Epithelial cell of esophagus (primary cell): Measurements from ENCODE around the gene CILP2.

Source experiments
- DNase-seq: peaks from one replicate; pipeline ENCODE4 v3.0.0; 2010; ENCODE audit warnings: low read depth
- H3K4me3 ChIP-seq: 2 replicates; pipeline ENCODE4 v1.5.1; 2011; ENCODE audit warnings: mild to moderate bottlenecking, low read length, control low read depth
- TF ChIP-seq, protein P1 (sequence below): IDR thresholded peaks from 2 replicates; pipeline ENCODE4 v1.5.1; 2011; ENCODE audit warnings: low read depth, mild to moderate bottlenecking, low read length, control low read depth, inconsistent platforms; ENCODE audit not compliant: insufficient read depth; ENCODE audit errors: missing control alignments

The CILP2 gene

DNA sequence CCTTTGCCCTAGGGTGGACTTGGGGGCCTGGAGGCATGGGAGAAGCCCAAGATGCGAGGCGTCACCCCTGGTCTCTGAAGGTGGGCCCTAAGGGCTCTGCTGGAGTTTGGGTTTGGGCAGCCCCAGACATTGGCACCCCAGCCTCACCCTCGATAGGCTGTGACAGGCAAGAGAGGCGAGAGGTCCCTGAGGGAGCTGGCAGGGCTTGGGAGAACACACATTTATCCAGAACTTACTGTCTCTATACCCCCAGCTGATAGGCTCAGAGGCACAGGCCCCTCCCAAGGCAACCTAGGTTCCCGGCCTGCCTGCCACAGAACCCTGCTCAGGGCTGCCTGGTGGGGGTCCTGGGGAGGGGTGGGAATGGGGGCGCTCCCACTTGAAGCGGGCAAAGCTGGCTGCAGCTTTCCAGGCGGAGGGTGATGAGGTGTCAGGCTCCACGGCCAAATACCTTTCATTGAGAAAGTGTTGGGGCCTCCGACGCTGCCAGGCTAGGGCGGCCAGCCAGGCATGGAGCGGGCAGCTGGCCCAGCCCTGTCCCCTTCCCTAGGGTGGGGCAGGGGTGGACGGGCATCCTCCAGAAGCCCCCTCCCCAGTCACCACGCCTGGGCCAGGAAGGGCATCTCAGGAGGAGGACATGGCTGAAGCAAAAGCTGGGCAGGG lies 9.7 kb downstream of the CILP2 start:
- TF ChIP-seq, protein P1, sequence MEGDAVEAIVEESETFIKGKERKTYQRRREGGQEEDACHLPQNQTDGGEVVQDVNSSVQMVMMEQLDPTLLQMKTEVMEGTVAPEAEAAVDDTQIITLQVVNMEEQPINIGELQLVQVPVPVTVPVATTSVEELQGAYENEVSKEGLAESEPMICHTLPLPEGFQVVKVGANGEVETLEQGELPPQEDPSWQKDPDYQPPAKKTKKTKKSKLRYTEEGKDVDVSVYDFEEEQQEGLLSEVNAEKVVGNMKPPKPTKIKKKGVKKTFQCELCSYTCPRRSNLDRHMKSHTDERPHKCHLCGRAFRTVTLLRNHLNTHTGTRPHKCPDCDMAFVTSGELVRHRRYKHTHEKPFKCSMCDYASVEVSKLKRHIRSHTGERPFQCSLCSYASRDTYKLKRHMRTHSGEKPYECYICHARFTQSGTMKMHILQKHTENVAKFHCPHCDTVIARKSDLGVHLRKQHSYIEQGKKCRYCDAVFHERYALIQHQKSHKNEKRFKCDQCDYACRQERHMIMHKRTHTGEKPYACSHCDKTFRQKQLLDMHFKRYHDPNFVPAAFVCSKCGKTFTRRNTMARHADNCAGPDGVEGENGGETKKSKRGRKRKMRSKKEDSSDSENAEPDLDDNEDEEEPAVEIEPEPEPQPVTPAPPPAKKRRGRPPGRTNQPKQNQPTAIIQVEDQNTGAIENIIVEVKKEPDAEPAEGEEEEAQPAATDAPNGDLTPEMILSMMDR: no peak
- no peak overlapping the region for H3K4me3 ChIP-seq
- DNase-seq: no peak

DNA sequence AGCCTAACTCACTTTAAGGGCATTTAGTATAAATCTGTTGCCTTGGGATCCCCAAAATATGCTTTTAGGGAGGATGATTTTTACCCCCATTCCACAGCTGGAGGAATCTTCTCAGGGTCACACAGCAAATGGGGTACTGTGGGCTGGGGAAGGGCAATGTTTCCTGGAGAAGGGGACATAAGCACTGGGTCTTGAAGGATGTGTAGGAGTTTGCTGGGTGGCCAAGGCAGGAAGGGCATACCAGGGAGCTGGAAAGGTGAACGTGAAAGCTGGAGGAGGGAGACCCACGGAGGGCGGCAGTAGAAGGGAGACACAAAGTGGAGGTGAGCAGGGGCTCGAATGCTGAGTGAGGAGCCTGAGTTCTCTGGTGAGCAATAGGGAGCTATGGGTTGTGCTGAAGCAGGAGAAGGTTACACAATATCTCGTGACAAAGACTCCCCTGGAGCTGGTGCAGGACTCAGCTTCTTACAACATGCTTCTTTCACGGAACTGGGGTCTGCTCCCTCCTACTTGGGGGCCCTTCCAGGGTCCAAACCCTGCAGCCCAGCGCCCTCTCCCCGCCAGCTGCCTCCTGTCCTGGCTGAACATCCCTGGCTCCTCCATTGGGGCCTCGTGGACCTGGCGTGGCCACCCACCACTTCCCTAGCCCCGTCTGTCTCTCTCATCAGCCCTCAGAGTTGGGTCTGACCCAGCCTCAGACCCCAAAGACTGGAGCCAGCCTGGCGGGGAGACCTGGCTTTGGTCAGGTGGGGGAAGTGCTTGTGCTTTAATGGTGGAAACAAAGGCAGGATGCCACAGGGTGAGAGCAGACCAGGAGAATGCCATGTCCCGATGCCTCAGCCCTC lies 11.1 kb downstream of the CILP2 start:
- peak; percentile 27 for DNase-seq
- no peak overlapping the region for H3K4me3 ChIP-seq
- TF ChIP-seq, protein P1: no peak

DNA sequence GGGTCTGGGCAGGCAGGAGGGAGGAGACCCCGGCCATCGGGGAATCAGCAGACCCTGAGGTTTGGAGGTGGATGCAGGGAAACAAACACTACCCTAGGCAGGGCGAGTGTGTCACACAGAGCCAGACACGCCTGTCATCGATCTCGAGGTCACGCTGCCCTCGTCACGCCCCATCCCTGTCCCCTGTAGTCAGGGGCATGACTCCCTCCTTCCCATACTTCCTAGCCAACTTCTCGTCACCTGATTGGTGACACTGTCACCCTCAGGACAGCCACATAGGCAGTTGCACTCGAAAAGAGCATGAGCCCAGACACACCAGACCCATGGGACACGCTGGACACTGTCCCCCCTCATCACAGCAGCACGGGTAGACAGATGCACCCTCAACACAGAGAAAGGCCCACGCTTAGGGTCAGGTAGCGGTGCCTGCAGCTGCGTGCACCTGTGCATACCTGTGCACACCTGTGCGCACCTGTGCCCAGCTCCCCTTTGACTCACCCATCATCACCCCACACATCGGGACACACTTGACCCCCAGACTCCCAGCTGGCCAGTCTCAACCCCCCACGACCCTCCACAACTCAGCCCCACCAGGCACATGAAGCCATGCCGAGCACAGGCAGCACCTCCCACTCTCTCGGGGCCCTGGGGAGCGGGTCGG lies 11.9 kb downstream of the CILP2 start:
- no peak overlapping the region for H3K4me3 ChIP-seq
- no peak for DNase-seq
- TF ChIP-seq, protein P1: no peak

DNA sequence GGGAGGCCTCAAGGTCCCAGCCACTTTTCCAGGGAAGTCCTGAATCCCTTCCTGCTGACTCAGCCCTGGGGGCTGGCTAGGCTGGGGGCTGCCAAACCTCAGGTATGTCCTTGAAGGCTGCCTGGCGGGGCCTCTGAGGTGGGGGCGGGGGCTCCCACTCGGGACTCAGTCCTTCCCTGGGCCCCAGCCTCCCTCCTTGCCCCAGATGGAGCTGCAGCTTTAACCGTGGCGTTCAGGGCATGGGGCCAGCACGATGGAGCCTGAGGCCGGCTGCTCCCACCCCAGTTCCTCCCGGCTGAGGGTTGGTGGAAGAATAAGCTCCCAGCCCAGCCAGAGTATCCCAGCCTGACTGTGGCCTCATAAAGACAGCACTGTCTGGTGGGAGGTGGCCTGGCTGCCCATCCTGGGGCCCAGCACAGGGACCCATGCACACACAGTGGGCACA lies 12.4 kb downstream of the CILP2 start:
- TF ChIP-seq, protein P1: no peak
- no peak overlapping the region for H3K4me3 ChIP-seq
- no peak for DNase-seq

DNA sequence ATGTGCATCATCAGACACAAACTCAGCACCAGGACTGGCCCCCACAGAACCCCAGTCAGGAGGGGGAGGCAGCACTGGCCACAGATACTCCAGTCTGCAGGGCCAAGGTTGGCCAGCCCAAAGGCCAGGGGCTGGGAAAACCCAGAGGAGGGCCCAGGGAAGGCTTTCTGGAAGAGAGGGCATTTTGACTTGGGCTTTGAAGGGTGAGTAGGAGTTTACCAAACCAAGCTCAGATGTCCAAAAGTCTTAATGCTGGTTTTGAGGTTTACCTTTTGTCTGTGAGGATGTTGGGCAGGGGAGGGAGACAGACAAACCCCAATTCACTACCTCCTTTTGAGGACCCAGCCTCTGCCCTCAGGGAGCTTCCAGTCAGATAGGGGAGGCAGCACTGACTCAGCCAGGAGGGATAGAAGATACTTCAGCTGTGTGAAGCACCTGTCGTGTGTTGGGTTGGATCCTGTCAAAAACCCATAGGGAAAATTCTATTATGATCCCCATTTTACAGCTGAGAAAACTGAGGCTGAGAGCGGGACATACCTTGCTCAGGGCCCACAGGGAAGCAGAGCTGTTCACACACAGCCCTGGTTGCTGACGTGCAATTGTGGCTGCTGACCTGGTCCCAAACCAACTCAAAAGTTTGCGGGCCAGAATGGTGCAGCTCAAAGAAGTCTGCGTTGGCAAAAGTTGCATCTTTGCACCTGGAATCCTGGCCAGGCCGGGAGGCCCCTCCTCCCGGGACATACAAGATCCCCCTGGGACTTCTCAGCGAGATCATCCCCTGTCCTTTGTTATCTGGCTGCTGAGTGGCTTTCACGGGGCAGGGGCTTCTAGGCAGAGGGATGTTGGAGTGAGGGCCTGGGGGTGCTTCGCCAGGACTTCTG lies 13.1 kb downstream of the CILP2 start:
- DNase-seq: no peak
- H3K4me3 ChIP-seq: no peak overlapping the region
- TF ChIP-seq, protein P1: no peak

DNA sequence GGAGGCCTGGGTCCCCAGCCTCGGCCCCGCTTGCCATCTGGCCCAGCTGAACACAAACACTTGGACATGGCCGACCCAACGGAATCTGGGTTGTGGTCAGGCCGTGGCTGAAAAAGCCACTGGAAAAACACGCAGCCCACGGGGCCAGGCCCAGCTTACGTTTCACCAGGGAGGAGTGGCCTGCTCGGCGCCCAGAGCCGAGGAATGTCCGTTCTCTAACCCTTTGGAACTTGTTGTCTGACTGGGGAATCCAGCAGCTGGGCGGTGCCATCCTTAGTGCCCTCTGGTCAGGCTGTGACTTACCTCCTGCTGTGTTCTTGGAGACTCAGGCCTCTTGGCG lies 13.8 kb downstream of the CILP2 start:
- DNase-seq: no peak
- no peak overlapping the region for H3K4me3 ChIP-seq
- TF ChIP-seq, protein P1: no peak
